ENCODE measurements around the gene KRT17. TPM values are rescaled to one million over a fixed set of nuclear protein-coding genes. Genes with fewer than 3 reads are reported as not detected.
"Not testable (repeated sequence)": the region's sequence is repeated elsewhere in the genome, so short reads cannot be mapped to it uniquely, and the experiment has no call there.

Gene KRT17
- total RNA-seq, 2 experiments from 2014 or later = not detected

DNA sequence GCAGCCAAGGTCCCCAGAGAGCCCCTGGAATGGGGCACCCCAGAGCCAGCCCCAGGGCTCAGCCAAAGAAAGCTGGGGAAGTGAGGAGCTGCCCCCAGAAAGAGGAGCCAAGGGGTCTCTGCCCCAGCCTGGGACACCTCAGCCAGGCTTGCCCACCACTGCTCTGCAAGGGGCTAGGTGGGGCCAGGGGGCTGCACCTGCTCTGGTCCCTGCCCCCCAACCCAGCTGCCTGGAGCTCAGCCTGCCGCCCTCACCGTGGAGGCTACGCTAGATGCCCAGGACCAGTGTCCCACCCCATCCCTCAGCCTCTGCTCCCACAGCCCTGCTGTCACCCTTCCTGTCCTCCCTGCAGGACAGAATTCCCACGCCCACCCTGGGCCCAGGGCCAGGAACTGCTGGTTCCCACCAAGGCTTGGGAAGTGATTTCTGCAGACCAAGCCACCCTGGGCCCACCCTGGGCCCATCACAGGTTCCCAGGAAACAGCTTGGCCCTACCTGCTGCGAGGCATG, 28.1 kb upstream of the KRT17 start:
- H3K27ac Mint-ChIP-seq = no peak overlapping the region
- CTCF ChIA-PET = interaction anchor here (2.5 to 11.3 kb wide), 2 partner anchors 13 to 104 kb away, joined by 10 to 295 read pairs; no protein-coding TSS in a partner anchor
- H3K4me1 Mint-ChIP-seq (ENCODE audit: low read depth) = peaks cover 8% of the 10 kb centered on the region
- no peaks in the 10 kb centered on the region for H3K27me3 Mint-ChIP-seq (ENCODE audit: low read depth)
- intact Hi-C loops (cut with micrococcal nuclease) = no loop called here
- DNase-seq = no peak
- no peaks in the 10 kb centered on the region for H3K9me3 Mint-ChIP-seq
- no peak overlapping the region for H3K4me3 Mint-ChIP-seq
- H3K36me3 Mint-ChIP-seq (ENCODE audit: low read depth) = no peaks in the 10 kb centered on the region

DNA sequence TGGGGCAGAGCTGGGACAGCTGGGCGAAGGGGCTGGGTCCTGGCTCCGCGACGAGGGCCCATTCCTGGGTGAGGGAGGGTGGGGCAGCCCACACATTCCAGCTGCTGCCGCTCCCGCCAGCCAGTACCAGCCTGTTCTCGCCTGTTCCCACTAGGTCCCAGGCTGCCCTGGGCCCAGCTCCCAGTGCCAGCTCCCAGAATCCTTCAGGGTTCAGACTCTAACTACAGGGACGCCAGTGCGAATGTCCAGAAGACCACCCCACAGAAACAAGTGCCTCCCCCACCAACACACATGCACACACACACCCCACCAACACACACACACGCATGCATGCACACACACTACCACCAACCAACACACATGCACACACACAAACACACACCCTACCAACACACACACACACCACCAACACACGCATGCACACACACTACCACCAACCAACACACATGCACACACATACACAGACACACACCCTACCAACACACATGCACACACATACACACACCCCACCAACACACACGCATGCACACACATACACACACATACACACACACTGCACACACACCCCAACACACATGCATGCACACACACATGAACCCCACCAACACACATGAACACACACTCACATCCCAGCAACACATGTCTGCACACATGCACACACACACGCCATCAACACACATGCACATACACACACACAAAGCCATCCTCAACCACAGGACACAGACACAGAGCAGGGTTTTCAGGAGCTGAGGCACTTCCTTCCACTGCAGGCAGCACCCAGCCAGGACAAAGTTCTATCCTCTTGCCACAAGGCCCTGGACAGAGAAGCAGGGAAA, 27.5 kb upstream of the KRT17 start:
- Mint-ChIP-seq H3K4me3 (no peak overlapping the region), H3K27me3 (ENCODE audit: low read depth) (no peaks in the 10 kb centered on the region), H3K27ac (no peak overlapping the region), H3K36me3 (ENCODE audit: low read depth) (no peaks in the 10 kb centered on the region), H3K4me1 (ENCODE audit: low read depth) (peaks cover 8% of the 10 kb centered on the region), H3K9me3 (no peaks in the 10 kb centered on the region)
- CTCF ChIA-PET = interaction anchor here (0.8 to 11.3 kb wide), 5 partner anchors 14 to 212 kb away, joined by 3 to 295 read pairs (median 10); no protein-coding TSS in a partner anchor
- DNase-seq = no peak
- intact Hi-C loops (cut with micrococcal nuclease) = no loop called here

DNA sequence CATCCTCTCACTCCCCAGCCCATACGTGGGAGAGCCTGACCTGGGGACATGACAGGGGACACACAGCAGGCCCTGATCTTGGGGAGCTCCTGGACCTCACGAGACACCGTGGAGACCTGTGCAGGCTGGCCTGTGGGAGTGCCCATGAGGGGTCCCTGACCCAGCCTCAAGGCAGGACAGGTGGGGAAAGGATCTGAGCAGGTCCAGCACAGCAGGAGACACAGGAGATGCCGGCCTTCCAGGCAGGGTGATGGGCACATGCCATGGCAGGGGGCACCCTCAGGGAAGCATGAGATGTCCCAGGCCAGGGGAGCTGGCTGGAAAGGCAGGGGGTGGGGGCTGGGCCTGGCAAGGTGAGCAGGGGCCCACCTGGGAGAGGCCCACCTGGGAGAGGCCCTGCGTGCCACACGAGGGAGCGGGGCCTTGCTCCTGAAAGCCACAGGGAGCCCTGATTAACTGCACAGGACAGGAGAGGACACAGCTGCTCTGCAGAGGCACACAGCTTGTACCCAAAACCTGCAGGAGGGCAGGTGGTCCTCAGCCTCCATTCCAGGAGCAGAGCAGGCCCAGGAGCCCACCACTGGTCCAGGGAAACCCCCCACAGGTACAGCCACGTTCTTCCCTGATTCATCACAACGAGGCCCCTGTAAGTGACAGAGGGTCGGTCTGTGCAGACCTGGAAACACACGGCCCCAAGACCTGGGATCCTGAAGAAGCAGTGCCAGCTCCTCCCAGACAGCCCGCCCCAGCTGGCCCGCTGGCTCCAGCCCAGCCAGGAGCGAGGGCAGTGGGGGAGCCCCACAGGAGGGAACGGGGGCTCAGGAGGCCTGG, 26.6 kb upstream of the KRT17 start:
- H3K36me3 Mint-ChIP-seq (ENCODE audit: low read depth) = no peaks in the 10 kb centered on the region
- no peak overlapping the region for H3K27ac Mint-ChIP-seq
- DNase-seq = no peak
- peaks cover 8% of the 10 kb centered on the region for H3K4me1 Mint-ChIP-seq (ENCODE audit: low read depth)
- no peaks in the 10 kb centered on the region for H3K27me3 Mint-ChIP-seq (ENCODE audit: low read depth)
- H3K9me3 Mint-ChIP-seq = no peaks in the 10 kb centered on the region
- no peak overlapping the region for H3K4me3 Mint-ChIP-seq
- intact Hi-C loops (cut with micrococcal nuclease) = no loop called here
- CTCF ChIA-PET = interaction anchor here (0.8 to 11.3 kb wide), 4 partner anchors 15 to 211 kb away, joined by 3 to 295 read pairs (median 64); no protein-coding TSS in a partner anchor

DNA sequence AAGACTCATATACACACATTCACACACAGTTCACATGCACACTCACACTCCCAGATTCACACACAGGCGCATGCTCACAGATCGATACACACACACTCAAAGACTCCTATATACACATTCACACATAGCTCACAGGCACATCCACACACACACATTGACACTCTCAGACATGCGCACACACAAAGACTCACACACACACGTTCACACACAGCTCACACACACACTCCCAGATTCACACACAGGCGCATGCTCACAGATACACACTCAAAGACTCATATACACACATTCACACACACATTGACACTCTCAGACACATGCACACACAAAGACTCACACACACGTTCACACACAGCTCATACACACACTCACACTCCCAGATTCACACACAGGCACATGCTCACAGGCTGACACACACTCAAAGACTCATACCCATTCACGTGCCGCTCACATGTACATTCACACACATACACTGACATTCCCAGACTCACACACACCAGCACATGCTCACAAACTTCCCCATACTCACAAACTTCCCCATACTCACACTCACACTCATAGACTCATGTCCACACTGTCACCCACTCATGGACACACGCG, 25.6 kb upstream of the KRT17 start:
- no peak for DNase-seq
- CTCF ChIA-PET = interaction anchor here (0.6 to 11.3 kb wide), 6 partner anchors 16 to 793 kb away, joined by 3 to 295 read pairs (median 7); no protein-coding TSS in a partner anchor
- H3K36me3 Mint-ChIP-seq (ENCODE audit: low read depth) = no peaks in the 10 kb centered on the region
- peaks cover 8% of the 10 kb centered on the region for H3K4me1 Mint-ChIP-seq (ENCODE audit: low read depth)
- no peak overlapping the region for H3K4me3 Mint-ChIP-seq
- no peak overlapping the region for H3K27ac Mint-ChIP-seq
- no peaks in the 10 kb centered on the region for H3K27me3 Mint-ChIP-seq (ENCODE audit: low read depth)
- intact Hi-C loops (cut with micrococcal nuclease) = loop anchor here (2.0 to 5.0 kb wide), 5 partner anchors 328 to 1028 kb away; no protein-coding TSS in a partner anchor
- no peaks in the 10 kb centered on the region for H3K9me3 Mint-ChIP-seq

DNA sequence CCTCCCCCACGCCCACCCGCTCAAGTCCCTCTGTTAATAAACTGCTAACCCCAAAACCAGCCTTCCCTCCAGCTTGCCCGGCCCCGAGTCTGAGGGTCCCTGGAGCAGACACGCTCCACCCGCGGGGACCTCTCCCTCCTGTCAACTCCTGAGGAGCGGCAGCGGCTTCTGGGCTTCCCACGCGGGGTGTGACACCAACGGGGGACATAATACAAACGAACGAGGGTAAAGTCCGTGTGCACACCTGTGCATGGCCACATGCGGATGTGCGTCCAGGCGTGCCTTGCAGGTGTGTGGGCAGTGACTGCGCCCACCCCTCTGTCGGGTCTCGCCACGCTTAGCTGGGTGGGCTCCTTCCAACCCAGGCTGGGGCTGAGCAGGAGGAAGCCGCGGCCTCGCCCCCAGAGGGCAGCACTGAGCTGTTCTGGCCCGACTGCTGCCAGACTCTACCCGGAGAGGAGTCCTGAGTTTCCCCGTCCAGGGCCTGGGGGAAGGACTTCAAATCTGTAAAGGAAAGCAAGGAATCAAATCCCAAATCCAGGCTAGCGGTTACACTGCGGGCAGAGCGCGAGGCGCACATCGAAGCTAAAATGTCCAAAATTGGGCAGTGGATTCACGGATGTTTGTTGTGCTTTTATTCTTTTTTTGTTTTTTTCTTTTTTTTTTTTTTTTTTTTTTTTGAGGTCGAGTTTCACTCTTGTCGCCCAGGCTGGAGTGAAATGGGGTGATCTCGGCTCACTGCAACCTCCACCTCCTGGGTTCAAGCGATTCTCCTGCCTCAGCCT, 24.2 kb upstream of the KRT17 start:
- intact Hi-C loops (cut with micrococcal nuclease) = loop anchor here (1.0 to 5.0 kb wide), 9 partner anchors 14 to 1026 kb away; no protein-coding TSS in a partner anchor
- Mint-ChIP-seq H3K27ac (no peak overlapping the region), H3K4me3 (peak overlapping the region; percentile 43), H3K36me3 (ENCODE audit: low read depth) (no peaks in the 10 kb centered on the region), H3K27me3 (ENCODE audit: low read depth) (no peaks in the 10 kb centered on the region), H3K4me1 (ENCODE audit: low read depth) (peaks cover 8% of the 10 kb centered on the region), H3K9me3 (no peaks in the 10 kb centered on the region)
- CTCF ChIA-PET = interaction anchor here (0.6 to 11.3 kb wide), 40 partner anchors 9 to 1020 kb away, joined by 3 to 295 read pairs (median 4); partner anchors contain the start of gene EIF1
- DNase-seq = peak; percentile 89

DNA sequence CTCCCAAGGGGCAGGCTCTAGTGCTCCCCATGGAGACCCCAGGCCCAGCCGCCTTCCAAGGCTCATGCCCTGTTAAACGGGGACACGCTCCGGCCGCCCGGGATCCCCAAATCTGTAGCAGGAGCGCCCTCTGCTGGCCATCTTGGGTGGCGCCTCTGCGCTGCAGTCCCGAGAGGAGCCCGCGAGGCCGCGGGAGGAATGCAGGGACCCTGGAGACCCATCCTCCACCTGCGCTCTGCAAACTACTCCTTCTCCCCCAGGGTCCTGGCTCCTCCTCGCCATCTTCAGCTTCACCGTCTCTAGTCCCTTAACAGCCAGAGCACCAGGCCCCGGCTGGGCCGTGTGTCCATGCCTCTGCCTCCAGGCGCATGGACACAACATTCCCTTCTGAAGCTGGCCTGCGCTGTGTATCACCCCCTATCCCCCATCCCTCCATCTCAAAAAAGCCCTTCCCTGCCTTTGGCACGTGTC, 23.6 kb upstream of the KRT17 start:
- CTCF ChIA-PET = interaction anchor here (0.6 to 11.3 kb wide), 31 partner anchors 9 to 1019 kb away, joined by 3 to 295 read pairs (median 4); partner anchors contain the start of gene EIF1
- no peak overlapping the region for H3K27ac Mint-ChIP-seq
- H3K9me3 Mint-ChIP-seq = no peaks in the 10 kb centered on the region
- no peaks in the 10 kb centered on the region for H3K36me3 Mint-ChIP-seq (ENCODE audit: low read depth)
- peak overlapping the region; percentile 43 for H3K4me3 Mint-ChIP-seq
- no peaks in the 10 kb centered on the region for H3K27me3 Mint-ChIP-seq (ENCODE audit: low read depth)
- H3K4me1 Mint-ChIP-seq (ENCODE audit: low read depth) = peaks cover 8% of the 10 kb centered on the region
- intact Hi-C loops (cut with micrococcal nuclease) = loop anchor here (1.0 to 5.0 kb wide), 9 partner anchors 14 to 1026 kb away; no protein-coding TSS in a partner anchor
- DNase-seq = peak; percentile 93

DNA sequence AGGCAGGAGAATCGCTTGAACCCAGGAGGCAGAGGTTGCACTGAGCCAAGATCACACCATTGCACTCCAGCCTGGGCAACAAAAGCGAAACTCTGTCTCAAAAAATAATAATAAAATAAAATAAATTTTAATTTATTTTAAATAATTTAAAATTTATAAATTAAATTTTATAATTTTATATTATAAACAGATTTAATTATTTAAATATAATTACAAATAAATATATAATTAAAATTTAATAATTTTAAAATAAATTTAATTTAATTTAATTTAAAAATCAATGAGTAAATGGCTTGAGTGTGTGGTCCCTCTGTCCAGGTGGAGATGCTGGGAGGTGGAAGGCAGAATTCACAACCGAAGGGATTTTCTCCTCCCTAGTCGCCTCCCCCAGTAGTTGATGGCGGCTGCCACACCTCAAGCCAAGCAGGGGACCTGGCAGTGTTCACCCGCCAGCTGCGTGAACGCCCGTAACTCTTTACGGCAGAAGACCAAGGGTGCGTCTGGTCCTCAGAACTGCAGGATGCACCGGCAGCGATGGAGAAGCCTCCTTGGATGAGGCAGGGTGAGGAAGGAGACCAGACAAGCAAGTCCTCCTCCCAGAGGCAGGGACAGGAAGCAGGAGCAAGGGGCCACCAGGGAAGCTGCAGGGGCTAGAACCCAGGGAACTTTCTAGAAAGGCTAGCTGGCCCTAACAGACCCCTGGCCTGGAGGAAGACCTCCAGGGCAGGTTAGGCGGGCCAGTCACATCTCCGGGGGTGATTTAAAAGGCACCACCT, 22.9 kb upstream of the KRT17 start:
- no peaks in the 10 kb centered on the region for H3K9me3 Mint-ChIP-seq
- no peak overlapping the region for H3K4me3 Mint-ChIP-seq
- DNase-seq = no peak
- CTCF ChIA-PET = interaction anchor here (0.7 to 11.3 kb wide), 10 partner anchors 8 to 290 kb away, joined by 3 to 295 read pairs (median 5); no protein-coding TSS in a partner anchor
- H3K27me3 Mint-ChIP-seq (ENCODE audit: low read depth) = no peaks in the 10 kb centered on the region
- H3K27ac Mint-ChIP-seq = no peak overlapping the region
- intact Hi-C loops (cut with micrococcal nuclease) = loop anchor here (5.0 kb wide), 3 partner anchors 325 to 1025 kb away; no protein-coding TSS in a partner anchor
- H3K4me1 Mint-ChIP-seq (ENCODE audit: low read depth) = peaks cover 8% of the 10 kb centered on the region
- H3K36me3 Mint-ChIP-seq (ENCODE audit: low read depth) = no peaks in the 10 kb centered on the region

DNA sequence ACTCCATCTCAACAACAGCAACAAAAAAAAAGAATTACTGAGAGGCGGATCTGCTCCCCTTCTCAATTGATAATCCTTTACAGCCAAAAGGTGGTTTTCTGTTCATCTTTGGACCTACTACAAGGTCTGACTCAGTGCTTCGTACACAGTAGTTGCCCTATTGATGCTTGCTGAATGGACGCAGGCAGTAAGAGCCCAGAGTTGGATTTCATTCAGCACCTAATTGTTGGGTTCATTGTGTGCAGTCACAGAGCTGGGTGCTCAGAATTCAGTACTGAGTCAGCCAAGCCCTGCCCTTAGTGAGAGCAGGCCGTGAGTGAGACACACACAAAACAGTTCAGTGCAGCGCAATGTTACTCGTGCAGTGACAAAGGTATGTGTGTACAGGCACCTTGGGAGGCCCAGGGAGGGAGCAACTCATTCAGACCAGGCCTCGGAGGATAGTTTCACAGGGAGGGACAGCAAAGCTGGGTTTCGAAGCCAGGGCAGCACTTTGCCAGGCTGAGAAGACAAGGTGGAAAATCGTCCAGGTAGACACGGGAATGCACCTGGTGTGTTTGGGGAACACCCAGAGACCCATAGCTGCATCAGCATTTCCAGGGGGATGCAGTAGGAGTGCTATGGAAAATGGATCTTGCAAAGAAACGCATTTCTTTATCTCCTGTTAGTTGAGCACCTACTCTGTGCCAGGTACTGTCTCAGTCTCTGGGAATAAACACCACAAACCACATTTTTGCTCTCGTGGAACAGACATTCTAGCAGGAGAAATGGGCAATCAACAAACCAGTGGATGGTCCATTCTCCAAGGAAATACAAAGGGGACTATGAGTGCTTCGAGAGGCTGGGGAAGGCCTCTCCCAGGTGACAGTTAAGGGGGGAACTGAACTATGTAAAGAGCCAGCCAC, 18.1 kb upstream of the KRT17 start:
- intact Hi-C loops (cut with micrococcal nuclease) = no loop called here
- no peak for DNase-seq
- no peaks in the 10 kb centered on the region for H3K36me3 Mint-ChIP-seq (ENCODE audit: low read depth)
- H3K27ac Mint-ChIP-seq = no peak overlapping the region
- H3K4me3 Mint-ChIP-seq = no peak overlapping the region
- H3K9me3 Mint-ChIP-seq = no peaks in the 10 kb centered on the region
- H3K27me3 Mint-ChIP-seq (ENCODE audit: low read depth) = no peaks in the 10 kb centered on the region
- no peaks in the 10 kb centered on the region for H3K4me1 Mint-ChIP-seq (ENCODE audit: low read depth)
- CTCF ChIA-PET = interaction anchor here (0.9 to 2.8 kb wide), 3 partner anchors 20 to 93 kb away, joined by 4 to 13 read pairs (median 5); no protein-coding TSS in a partner anchor

DNA sequence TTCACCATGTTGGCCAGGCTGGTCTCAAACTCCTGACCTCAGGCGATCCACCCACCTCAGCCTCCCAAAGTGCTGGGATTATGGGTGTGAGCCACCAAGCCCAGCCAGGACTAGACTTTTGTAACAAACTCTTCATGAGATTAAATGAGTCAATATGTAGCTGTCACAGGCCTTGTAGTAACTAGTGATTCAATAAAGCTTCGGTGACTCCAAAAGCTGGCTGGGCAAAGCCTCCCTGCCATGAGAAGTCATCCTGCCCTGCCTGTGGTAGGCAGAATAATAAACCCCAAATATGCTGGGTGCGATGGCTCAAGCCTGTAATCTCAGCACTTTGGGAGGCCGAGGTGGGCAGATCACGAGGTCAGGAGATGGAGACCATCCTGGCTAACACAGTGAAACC, 16.2 kb upstream of the KRT17 start:
- intact Hi-C loops (cut with micrococcal nuclease); H3K36me3 Mint-ChIP-seq (ENCODE audit: low read depth); H3K4me1 Mint-ChIP-seq (ENCODE audit: low read depth); H3K27me3 Mint-ChIP-seq (ENCODE audit: low read depth); H3K4me3 Mint-ChIP-seq; H3K9me3 Mint-ChIP-seq; DNase-seq; H3K27ac Mint-ChIP-seq: not testable (repeated sequence)
- CTCF ChIA-PET = interaction anchor here (1.4 to 2.8 kb wide), 2 partner anchors 22 to 92 kb away, joined by 4 to 13 read pairs; no protein-coding TSS in a partner anchor

All from activated naive CD4-positive, alpha-beta T cell treated with anti-CD3 and anti-CD28 coated beads for 36 hours (primary cell).